Liver (tissue), 9 donors: ENCODE results near the gene PRMT6. TPM values are rescaled to one million over a fixed set of nuclear protein-coding genes. Genes with fewer than 3 reads are reported as not detected.

Experiments
- DNase-seq: peaks from one replicate; pipeline ENCODE4 v3.0.0-alpha.2; 2017; ENCODE audit warnings: low spot score
- H3K27ac ChIP-seq, 2 donors: one replicate each; pipeline ENCODE4 v1.7.0; 2013; ENCODE audit warnings: inconsistent platforms in 2 of 2, low read length in 2 of 2, control low read depth in 1 of 2, low read depth in 1 of 2, mild to moderate bottlenecking in 1 of 2
- H3K27me3 ChIP-seq, 4 donors: one replicate each; pipeline versions ENCODE4 v1.6.1 to v1.7.0; 2013; ENCODE audit warnings: low read length in 3 of 4, inconsistent platforms in 1 of 4, mild to moderate bottlenecking in 1 of 4, moderate library complexity in 1 of 4; ENCODE audit not compliant: control insufficient read depth in 4 of 4, insufficient read depth in 4 of 4
- H3K36me3 ChIP-seq, 4 donors: one replicate each; pipeline versions ENCODE4 v1.6.1 to v1.7.0; 2013; ENCODE audit warnings: low read length in 3 of 4, mild to moderate bottlenecking in 3 of 4, low read depth in 1 of 4, moderate library complexity in 1 of 4; ENCODE audit not compliant: control insufficient read depth in 4 of 4, insufficient read depth in 3 of 4
- H3K4me1 ChIP-seq, 4 donors: one replicate each; pipeline versions ENCODE4 v1.6.1 to v1.7.0; 2013; ENCODE audit warnings: low read length in 3 of 4, mild to moderate bottlenecking in 3 of 4, moderate library complexity in 1 of 4; ENCODE audit not compliant: control insufficient read depth in 4 of 4, insufficient read depth in 4 of 4
- H3K4me3 ChIP-seq, 3 donors: one replicate each; pipeline versions ENCODE4 v1.6.1 to v1.7.0; 2013; ENCODE audit warnings: low read length in 3 of 3, control low read depth in 1 of 3, low read depth in 1 of 3, mild to moderate bottlenecking in 1 of 3
- H3K9ac ChIP-seq, 2 donors: one replicate each; pipeline ENCODE4 v1.7.0; 2013; ENCODE audit warnings: low read length in 2 of 2, mild to moderate bottlenecking in 2 of 2, moderate library complexity in 2 of 2, control low read depth in 1 of 2, low read depth in 1 of 2
- H3K9me3 ChIP-seq, 4 donors: one replicate each; pipeline versions ENCODE4 v1.6.1 to v1.7.0; 2013; ENCODE audit warnings: low read length in 3 of 4; ENCODE audit not compliant: control insufficient read depth in 4 of 4
- EGR1 ChIP-seq, 2 donors: IDR thresholded peaks; 2 replicates each; pipeline ENCODE4 v1.6.1; 2016 to 2018; ENCODE audit warnings: antibody characterized with exemption in 2 of 2, low read depth in 2 of 2
- FOXA1 ChIP-seq: IDR thresholded peaks from 2 replicates; pipeline ENCODE4 v1.6.1; 2016; ENCODE audit warnings: antibody characterized with exemption
- FOXA2 ChIP-seq: IDR thresholded peaks from 2 replicates; pipeline ENCODE4 v1.6.1; 2016; ENCODE audit warnings: antibody characterized with exemption
- GABPA ChIP-seq, 2 donors: IDR thresholded peaks in 1 of 2; conservative IDR thresholded peaks in 1 of 2; 2 replicates each; pipeline ENCODE4 v1.6.1; 2016; ENCODE audit warnings: antibody characterized with exemption in 2 of 2, mild to moderate bottlenecking in 1 of 2, moderate library complexity in 1 of 2
- HNF4G ChIP-seq: IDR thresholded peaks from 2 replicates; pipeline ENCODE4 v1.6.1; 2016; ENCODE audit warnings: antibody characterized with exemption
- JUND ChIP-seq, 2 donors: IDR thresholded peaks; 2 replicates each; pipeline ENCODE4 v1.6.1; 2016; ENCODE audit warnings: antibody characterized with exemption in 2 of 2
- NR2F2 ChIP-seq: IDR thresholded peaks from 2 replicates; pipeline ENCODE4 v1.6.1; 2016; ENCODE audit warnings: antibody characterized with exemption
- RAD21 ChIP-seq, 2 donors: IDR thresholded peaks; 2 replicates each; pipeline ENCODE4 v1.6.1; 2016; ENCODE audit warnings: antibody characterized with exemption in 2 of 2, mild to moderate bottlenecking in 2 of 2
- REST ChIP-seq: IDR thresholded peaks from 2 replicates; pipeline ENCODE4 v1.6.1; 2016; ENCODE audit warnings: antibody characterized with exemption, mild to moderate bottlenecking
- RXRA ChIP-seq, 2 donors: IDR thresholded peaks; 2 replicates each; pipeline ENCODE4 v1.6.1; 2017 to 2018; ENCODE audit warnings: antibody characterized with exemption in 2 of 2, mild to moderate bottlenecking in 1 of 2
- SP1 ChIP-seq: IDR thresholded peaks from 2 replicates; pipeline ENCODE4 v1.6.1; 2018; ENCODE audit warnings: antibody characterized with exemption, mild to moderate bottlenecking
- YY1 ChIP-seq: IDR thresholded peaks from 2 replicates; pipeline ENCODE4 v1.6.1; 2016; ENCODE audit warnings: antibody characterized with exemption, mild to moderate bottlenecking
- ZBTB33 ChIP-seq: IDR thresholded peaks from 2 replicates; pipeline ENCODE4 v1.6.1; 2016; ENCODE audit warnings: antibody characterized with exemption
- WGBS: extraction: QIAGEN DNeasy Blood & Tissue Kit; methylation state at CpG from one replicate; pipeline ENCODE4 v1.1.7; 2013; 5-methylcytosine and 5-hydroxymethylcytosine counted together
- polyA plus RNA-seq, 2 donors: library from polyadenylated mRNA; stranded (reverse) in 1 of 2; unstranded in 1 of 2; fragments of 200-250 nt in 1 of 2; fragments of >200 nt in 1 of 2; fragmentation: Nextera tagmentation in 1 of 2; extraction: Ambion mirVana in 1 of 2; gene quantifications; one replicate each; pipeline versions ENCODE4 v1.2.1 to v1.2.3, GENCODE V29; 2013 to 2015
- total RNA-seq, 2 donors: library from RNA; depleted of rRNA; stranded (reverse); fragments of >200 nt; gene quantifications; one replicate each; pipeline ENCODE4 v1.2.3, GENCODE V29; 2014
- TF ChIP-seq, protein P1 (sequence below): fragments of 150-350 bp; IDR thresholded peaks from 2 replicates; pipeline ENCODE4 v1.5.1; 2017; ENCODE audit warnings: improper control_type of control experiment, low read depth, low read length; ENCODE audit not compliant: missing input control
- TF ChIP-seq, protein P2 (sequence below): IDR thresholded peaks from 2 replicates; pipeline ENCODE4 v1.6.1; 2016; ENCODE audit warnings: antibody characterized with exemption
- TF ChIP-seq, protein P3 (sequence below): IDR thresholded peaks from 2 replicates; pipeline ENCODE4 v1.6.1; 2016; ENCODE audit warnings: antibody characterized with exemption
- donor health status: healthy.
- donor health status: healthy.
- donor health status: healthy.
- donor health status: healthy.
- donor health status: healthy.

Gene PRMT6
- total and polyA plus RNA-seq, 4 donors, result 8.5 to 15.2 (median 14.4) TPM

GRCh38 chr1:107047602-107048001 lies 8.9 kb upstream of the PRMT6 start:
- H3K9ac ChIP-seq, result no peak overlapping the region
- WGBS, result 79% methylated on average over 1 of the region's 1 CpG
- no peaks in the 10 kb centered on the region for H3K36me3 ChIP-seq
- H3K9me3 ChIP-seq, result no peaks in the 10 kb centered on the region
- no peak overlapping the region for H3K27ac ChIP-seq
- no peaks in the 10 kb centered on the region for H3K27me3 ChIP-seq
- no peak overlapping the region for H3K4me3 ChIP-seq
- H3K4me1 ChIP-seq, result no peaks in the 10 kb centered on the region
- TF ChIP-seq GABPA (IDR thresholded peaks at IDR 0.05 in 1 of 2, conservative IDR thresholded peaks at IDR 0.05 in 1 of 2) (no peak), RAD21 (IDR thresholded peaks at IDR 0.05) (peak in 1 of 2 donors; percentile 8)
- DNase-seq, result no peak

DNA sequence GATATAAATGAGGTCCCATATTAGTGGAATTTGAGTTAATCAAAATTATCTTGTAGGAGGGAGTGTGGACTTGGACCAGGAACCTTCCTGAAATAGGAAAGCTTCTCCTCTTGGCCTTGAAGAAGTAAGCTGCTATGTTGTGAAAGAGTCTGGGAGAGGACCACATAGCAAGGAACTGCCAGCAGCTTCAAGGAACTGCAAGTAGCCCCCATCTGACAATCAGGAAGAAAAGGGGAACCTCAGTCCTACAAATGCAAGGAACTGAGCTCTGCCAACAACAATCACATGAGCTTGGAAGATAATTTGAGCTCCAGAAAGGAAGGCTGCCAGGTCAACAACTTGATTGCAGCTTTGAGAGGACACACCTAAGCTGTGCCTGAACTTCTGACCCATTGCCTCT lies 8.2 kb upstream of the PRMT6 start:
- Histone ChIP-seq H3K9me3 (no peaks in the 10 kb centered on the region), H3K4me1 (no peaks in the 10 kb centered on the region), H3K27ac (no peak overlapping the region), H3K36me3 (no peaks in the 10 kb centered on the region), H3K4me3 (no peak overlapping the region), H3K9ac (no peak overlapping the region), H3K27me3 (no peaks in the 10 kb centered on the region)
- no peak for DNase-seq
- TF ChIP-seq, protein P1, sequence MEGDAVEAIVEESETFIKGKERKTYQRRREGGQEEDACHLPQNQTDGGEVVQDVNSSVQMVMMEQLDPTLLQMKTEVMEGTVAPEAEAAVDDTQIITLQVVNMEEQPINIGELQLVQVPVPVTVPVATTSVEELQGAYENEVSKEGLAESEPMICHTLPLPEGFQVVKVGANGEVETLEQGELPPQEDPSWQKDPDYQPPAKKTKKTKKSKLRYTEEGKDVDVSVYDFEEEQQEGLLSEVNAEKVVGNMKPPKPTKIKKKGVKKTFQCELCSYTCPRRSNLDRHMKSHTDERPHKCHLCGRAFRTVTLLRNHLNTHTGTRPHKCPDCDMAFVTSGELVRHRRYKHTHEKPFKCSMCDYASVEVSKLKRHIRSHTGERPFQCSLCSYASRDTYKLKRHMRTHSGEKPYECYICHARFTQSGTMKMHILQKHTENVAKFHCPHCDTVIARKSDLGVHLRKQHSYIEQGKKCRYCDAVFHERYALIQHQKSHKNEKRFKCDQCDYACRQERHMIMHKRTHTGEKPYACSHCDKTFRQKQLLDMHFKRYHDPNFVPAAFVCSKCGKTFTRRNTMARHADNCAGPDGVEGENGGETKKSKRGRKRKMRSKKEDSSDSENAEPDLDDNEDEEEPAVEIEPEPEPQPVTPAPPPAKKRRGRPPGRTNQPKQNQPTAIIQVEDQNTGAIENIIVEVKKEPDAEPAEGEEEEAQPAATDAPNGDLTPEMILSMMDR, result no peak
- TF ChIP-seq RXRA (IDR thresholded peaks at IDR 0.05) (no peak), SP1 (no peak), ZBTB33 (no peak), FOXA2 (no peak), REST (no peak), NR2F2 (no peak), HNF4G (no peak), FOXA1 (no peak), EGR1 (IDR thresholded peaks at IDR 0.05; ENCODE audit: low read depth in 2 of 2) (no peak), JUND (IDR thresholded peaks at IDR 0.05) (no peak), YY1 (no peak), RAD21 (IDR thresholded peaks at IDR 0.05) (no peak)
- TF ChIP-seq, protein P2, sequence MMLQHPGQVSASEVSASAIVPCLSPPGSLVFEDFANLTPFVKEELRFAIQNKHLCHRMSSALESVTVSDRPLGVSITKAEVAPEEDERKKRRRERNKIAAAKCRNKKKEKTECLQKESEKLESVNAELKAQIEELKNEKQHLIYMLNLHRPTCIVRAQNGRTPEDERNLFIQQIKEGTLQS, result no peak
- TF ChIP-seq, protein P3, sequence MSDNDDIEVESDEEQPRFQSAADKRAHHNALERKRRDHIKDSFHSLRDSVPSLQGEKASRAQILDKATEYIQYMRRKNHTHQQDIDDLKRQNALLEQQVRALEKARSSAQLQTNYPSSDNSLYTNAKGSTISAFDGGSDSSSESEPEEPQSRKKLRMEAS, result no peak
